GM23338 (cell line): Measurements from ENCODE around the gene KLHL33. TPM values are rescaled to one million over a fixed set of nuclear protein-coding genes. Genes with fewer than 3 reads are reported as not detected.

Source experiments
- ATAC-seq: fragments of 200-7000 bp; cut with Tn5 transposase; 3 replicates; pipeline ENCODE4 v1.9.1; 2020
- DNase-seq: peaks from one replicate; pipeline ENCODE4 v3.0.0-alpha.2; 2015; ENCODE audit warnings: low spot score
- H2AFZ ChIP-seq: fragments of 200-600 bp; sonication (generic); 2 replicates; pipeline ENCODE4 v1.8.0; 2016; ENCODE audit warnings: antibody characterized with exemption, mild to moderate bottlenecking, moderate library complexity
- H3F3A ChIP-seq: fragments of 200-600 bp; sonication (generic); replicated peaks from 2 replicates; pipeline ENCODE4 v1.8.0; 2017; ENCODE audit warnings: antibody characterized with exemption, mixed run types, low read depth
- H3K27ac ChIP-seq: fragments of 200-600 bp; sonication (generic); 2 replicates; pipeline ENCODE4 v1.6.1; 2016; ENCODE audit warnings: low read depth
- H3K27me3 ChIP-seq: fragments of 200-600 bp; sonication (generic); 2 replicates; pipeline ENCODE4 v1.8.0; 2016; ENCODE audit warnings: mild to moderate bottlenecking, mixed run types, moderate library complexity; ENCODE audit not compliant: insufficient read depth
- H3K36me3 ChIP-seq: fragments of 200-600 bp; sonication (generic); 2 replicates; pipeline ENCODE4 v1.8.0; 2016; ENCODE audit warnings: mild to moderate bottlenecking; ENCODE audit not compliant: insufficient read depth
- H3K4me1 ChIP-seq: fragments of 200-600 bp; sonication (generic); 2 replicates; pipeline ENCODE4 v1.8.0; 2016; ENCODE audit warnings: mild to moderate bottlenecking, moderate library complexity; ENCODE audit not compliant: insufficient read depth
- H3K4me2 ChIP-seq: fragments of 200-600 bp; sonication (generic); 2 replicates; pipeline ENCODE4 v1.7.1; 2017; ENCODE audit warnings: mixed run types
- H3K4me3 ChIP-seq: fragments of 200-600 bp; sonication (generic); 2 replicates; pipeline ENCODE4 v1.6.1; 2016; ENCODE audit warnings: mixed run types
- H3K79me2 ChIP-seq: fragments of 200-600 bp; sonication (generic); replicated peaks from 2 replicates; pipeline ENCODE4 v1.8.0; 2017; ENCODE audit warnings: mild to moderate bottlenecking; ENCODE audit not compliant: insufficient read depth
- H3K9me2 ChIP-seq: fragments of 200-600 bp; sonication (generic); 2 replicates; pipeline ENCODE4 v1.8.0; 2017; ENCODE audit not compliant: insufficient read depth
- H4K20me1 ChIP-seq: fragments of 200-600 bp; sonication (generic); replicated peaks from 2 replicates; pipeline ENCODE4 v1.8.0; 2017; ENCODE audit warnings: mild to moderate bottlenecking; ENCODE audit not compliant: insufficient read depth
- H3K27ac Mint-ChIP-seq: 2 replicates; pipeline ENCODE4 v1.8.0; 2020; ENCODE audit warnings: inconsistent platforms, mild to moderate bottlenecking, moderate library complexity, mixed read lengths
- H3K27me3 Mint-ChIP-seq: 3 replicates; pipeline ENCODE4 v1.8.0; 2022; ENCODE audit warnings: low read depth, mild to moderate bottlenecking, moderate library complexity, mixed read lengths, inconsistent platforms; ENCODE audit not compliant: insufficient read depth, poor library complexity
- H3K36me3 Mint-ChIP-seq: 3 replicates; pipeline ENCODE4 v1.8.0; 2021; ENCODE audit warnings: low read depth, mild to moderate bottlenecking, inconsistent platforms, moderate library complexity, mixed read lengths
- H3K4me1 Mint-ChIP-seq: 3 replicates; pipeline ENCODE4 v1.8.0; 2020; ENCODE audit warnings: mild to moderate bottlenecking, inconsistent platforms, mixed read lengths
- H3K4me3 Mint-ChIP-seq: 3 replicates; pipeline ENCODE4 v1.8.0; 2021; ENCODE audit warnings: moderate library complexity, mild to moderate bottlenecking, inconsistent platforms, mixed read lengths
- H3K9me3 Mint-ChIP-seq: 3 replicates; pipeline ENCODE4 v1.8.0; 2020; ENCODE audit warnings: moderate library complexity, mild to moderate bottlenecking, inconsistent platforms, mixed read lengths
- CREB1 ChIP-seq: fragments of 250-450 bp; sonication (Bioruptor Pico); IDR thresholded peaks from 2 replicates; pipeline ENCODE4 v1.5.0; 2020; ENCODE audit warnings: low read depth, mild to moderate bottlenecking, moderate library complexity
- EZH2 ChIP-seq: fragments of 200-600 bp; sonication (generic); IDR thresholded peaks from one replicate; pipeline ENCODE4 v1.8.0; 2017; ENCODE audit warnings: antibody characterized with exemption, mild to moderate bottlenecking, low read depth; ENCODE audit not compliant: unreplicated experiment
- EZH2phosphoT487 ChIP-seq: fragments of 200-600 bp; sonication (generic); IDR thresholded peaks from one replicate; pipeline ENCODE4 v1.8.1; 2018; ENCODE audit warnings: antibody characterized with exemption; ENCODE audit not compliant: unreplicated experiment
- NANOG ChIP-seq: IDR thresholded peaks from 2 replicates; pipeline ENCODE4 v1.6.1; 2016; ENCODE audit warnings: antibody characterized with exemption, borderline replicate concordance
- POLR2AphosphoS5 ChIP-seq: IDR thresholded peaks from 2 replicates; pipeline ENCODE4 v1.6.1; 2016; ENCODE audit warnings: antibody characterized with exemption, low read depth
- STAT1 ChIP-seq: IDR thresholded peaks from one replicate; pipeline ENCODE4 v1.6.1; 2016; ENCODE audit warnings: antibody characterized with exemption; ENCODE audit not compliant: unreplicated experiment
- ZNF114 ChIP-seq: fragments of 250-450 bp; sonication (Bioruptor Pico); IDR thresholded peaks from 2 replicates; pipeline ENCODE4 v1.5.0; 2020; ENCODE audit warnings: mild to moderate bottlenecking, moderate library complexity
- ZNF331 ChIP-seq: fragments of 250-450 bp; sonication (Bioruptor Pico); IDR thresholded peaks from 2 replicates; pipeline ENCODE4 v1.5.0; 2020; ENCODE audit warnings: low read depth, mild to moderate bottlenecking, moderate library complexity
- polyA plus RNA-seq: library from polyadenylated mRNA; unstranded; fragments of >200 nt; fragmentation: Nextera tagmentation; extraction: Ambion mirVana; gene quantifications from 2 replicates; pipeline ENCODE4 v1.2.1, GENCODE V29; 2016
- total RNA-seq: library from RNA; depleted of rRNA; stranded (reverse); fragments of >200 nt; shearing (Covaris generic); gene quantifications from 2 replicates; pipeline ENCODE4 v1.2.3, GENCODE V29; 2014
- TF ChIP-seq, protein P1 (sequence below): IDR thresholded peaks from one replicate; pipeline ENCODE4 v1.6.1; 2018; ENCODE audit warnings: antibody characterized with exemption; ENCODE audit not compliant: unreplicated experiment
- TF ChIP-seq, protein P2 (sequence below): fragments of 250-450 bp; sonication (Bioruptor Pico); IDR thresholded peaks from 2 replicates; pipeline ENCODE4 v1.5.0; 2020; ENCODE audit warnings: mild to moderate bottlenecking, moderate library complexity
- TF ChIP-seq, protein P3 (sequence below): IDR thresholded peaks from 2 replicates; pipeline ENCODE4 v1.6.1; 2016; ENCODE audit warnings: antibody characterized with exemption

KLHL33 gene
- total and polyA plus RNA-seq, 2 experiments from 2014 or later: 0.15 to 0.35 TPM

DNA sequence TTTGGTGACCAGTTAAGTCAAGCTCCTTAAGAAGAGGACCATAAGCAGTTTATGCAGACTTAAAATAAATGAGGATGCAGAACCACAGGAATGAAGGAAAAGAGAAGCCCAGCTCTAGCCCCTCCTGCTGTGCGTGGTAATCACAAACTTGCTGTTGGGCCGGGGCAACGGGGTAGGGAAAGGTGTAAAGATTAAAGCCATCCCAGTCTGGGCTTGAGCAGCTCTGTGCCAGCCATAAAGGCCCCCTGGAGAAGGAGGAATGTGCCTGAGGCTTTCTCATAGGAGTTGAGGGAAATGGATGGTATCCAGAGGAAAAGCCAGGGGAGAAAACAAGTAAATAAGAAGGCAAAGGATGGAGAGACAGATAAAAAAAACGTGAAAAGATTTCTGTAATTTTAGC is 47.8 kb downstream of the KLHL33 start (continued):
- TF ChIP-seq, protein P1, sequence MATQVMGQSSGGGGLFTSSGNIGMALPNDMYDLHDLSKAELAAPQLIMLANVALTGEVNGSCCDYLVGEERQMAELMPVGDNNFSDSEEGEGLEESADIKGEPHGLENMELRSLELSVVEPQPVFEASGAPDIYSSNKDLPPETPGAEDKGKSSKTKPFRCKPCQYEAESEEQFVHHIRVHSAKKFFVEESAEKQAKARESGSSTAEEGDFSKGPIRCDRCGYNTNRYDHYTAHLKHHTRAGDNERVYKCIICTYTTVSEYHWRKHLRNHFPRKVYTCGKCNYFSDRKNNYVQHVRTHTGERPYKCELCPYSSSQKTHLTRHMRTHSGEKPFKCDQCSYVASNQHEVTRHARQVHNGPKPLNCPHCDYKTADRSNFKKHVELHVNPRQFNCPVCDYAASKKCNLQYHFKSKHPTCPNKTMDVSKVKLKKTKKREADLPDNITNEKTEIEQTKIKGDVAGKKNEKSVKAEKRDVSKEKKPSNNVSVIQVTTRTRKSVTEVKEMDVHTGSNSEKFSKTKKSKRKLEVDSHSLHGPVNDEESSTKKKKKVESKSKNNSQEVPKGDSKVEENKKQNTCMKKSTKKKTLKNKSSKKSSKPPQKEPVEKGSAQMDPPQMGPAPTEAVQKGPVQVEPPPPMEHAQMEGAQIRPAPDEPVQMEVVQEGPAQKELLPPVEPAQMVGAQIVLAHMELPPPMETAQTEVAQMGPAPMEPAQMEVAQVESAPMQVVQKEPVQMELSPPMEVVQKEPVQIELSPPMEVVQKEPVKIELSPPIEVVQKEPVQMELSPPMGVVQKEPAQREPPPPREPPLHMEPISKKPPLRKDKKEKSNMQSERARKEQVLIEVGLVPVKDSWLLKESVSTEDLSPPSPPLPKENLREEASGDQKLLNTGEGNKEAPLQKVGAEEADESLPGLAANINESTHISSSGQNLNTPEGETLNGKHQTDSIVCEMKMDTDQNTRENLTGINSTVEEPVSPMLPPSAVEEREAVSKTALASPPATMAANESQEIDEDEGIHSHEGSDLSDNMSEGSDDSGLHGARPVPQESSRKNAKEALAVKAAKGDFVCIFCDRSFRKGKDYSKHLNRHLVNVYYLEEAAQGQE: no peak
- TF ChIP-seq POLR2AphosphoS5 (no peak), EZH2 (no peak), NANOG (no peak), EZH2phosphoT487 (no peak)

DNA sequence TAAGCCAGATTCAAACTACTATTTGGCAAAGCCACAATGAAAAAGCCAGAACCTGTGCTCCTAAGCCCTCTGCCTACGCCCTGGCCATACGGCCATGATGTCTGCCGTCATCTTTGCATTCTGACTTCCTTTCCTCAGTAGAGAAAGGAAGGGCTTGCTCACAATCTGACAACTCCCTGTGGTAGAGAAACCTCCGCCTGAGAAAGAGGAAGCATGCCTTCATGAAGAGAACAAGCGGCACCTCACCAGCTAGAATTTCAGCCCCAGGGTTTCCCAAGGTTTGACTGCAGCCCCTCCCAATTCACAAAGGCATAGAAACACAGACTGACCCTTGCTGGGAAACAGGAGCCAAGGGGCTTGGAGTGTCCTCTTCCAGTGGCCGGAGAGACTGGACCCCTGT is 48.4 kb downstream of the KLHL33 start:
- H3K27me3 ChIP-seq: no peaks in the 10 kb centered on the region
- H3K9me2 ChIP-seq: no peaks in the 10 kb centered on the region
- Mint-ChIP-seq H3K36me3 (peaks cover 54% of the 10 kb centered on the region), H3K27me3 (peaks cover 11% of the 10 kb centered on the region), H3K4me3 (no peak overlapping the region), H3K27ac (no peak overlapping the region; the same call in 1 of the 2 replicates), H3K9me3 (no peaks in the 10 kb centered on the region; the same call in 2 of the 3 replicates), H3K4me1 (peaks cover 6% of the 10 kb centered on the region; the same call in 2 of the 3 replicates)
- H2AFZ ChIP-seq: no peak overlapping the region
- H3K36me3 ChIP-seq: 0 out of 2 replicates have a peak, but pooled peaks cover 3% of the 10 kb centered on the region
- H3K27ac ChIP-seq: no peak overlapping the region; the same call in 1 of the 2 replicates
- no peak overlapping the region for H3K4me3 ChIP-seq
- DNase-seq: no peak
- no peaks in the 10 kb centered on the region for H3K79me2 ChIP-seq
- no peak for ATAC-seq
- H4K20me1 ChIP-seq: no peaks in the 10 kb centered on the region
- H3F3A ChIP-seq: no peaks in the 10 kb centered on the region
- H3K4me1 ChIP-seq: no peaks in the 10 kb centered on the region
- H3K4me2 ChIP-seq: no peak overlapping the region
- TF ChIP-seq STAT1 (no peak), POLR2AphosphoS5 (no peak), EZH2phosphoT487 (no peak), EZH2 (no peak), ZNF114 (CRISPR knock-in tag) (no peak), ZNF331 (CRISPR knock-in tag) (no peak), CREB1 (CRISPR knock-in tag) (no peak)
- TF ChIP-seq, protein P2, sequence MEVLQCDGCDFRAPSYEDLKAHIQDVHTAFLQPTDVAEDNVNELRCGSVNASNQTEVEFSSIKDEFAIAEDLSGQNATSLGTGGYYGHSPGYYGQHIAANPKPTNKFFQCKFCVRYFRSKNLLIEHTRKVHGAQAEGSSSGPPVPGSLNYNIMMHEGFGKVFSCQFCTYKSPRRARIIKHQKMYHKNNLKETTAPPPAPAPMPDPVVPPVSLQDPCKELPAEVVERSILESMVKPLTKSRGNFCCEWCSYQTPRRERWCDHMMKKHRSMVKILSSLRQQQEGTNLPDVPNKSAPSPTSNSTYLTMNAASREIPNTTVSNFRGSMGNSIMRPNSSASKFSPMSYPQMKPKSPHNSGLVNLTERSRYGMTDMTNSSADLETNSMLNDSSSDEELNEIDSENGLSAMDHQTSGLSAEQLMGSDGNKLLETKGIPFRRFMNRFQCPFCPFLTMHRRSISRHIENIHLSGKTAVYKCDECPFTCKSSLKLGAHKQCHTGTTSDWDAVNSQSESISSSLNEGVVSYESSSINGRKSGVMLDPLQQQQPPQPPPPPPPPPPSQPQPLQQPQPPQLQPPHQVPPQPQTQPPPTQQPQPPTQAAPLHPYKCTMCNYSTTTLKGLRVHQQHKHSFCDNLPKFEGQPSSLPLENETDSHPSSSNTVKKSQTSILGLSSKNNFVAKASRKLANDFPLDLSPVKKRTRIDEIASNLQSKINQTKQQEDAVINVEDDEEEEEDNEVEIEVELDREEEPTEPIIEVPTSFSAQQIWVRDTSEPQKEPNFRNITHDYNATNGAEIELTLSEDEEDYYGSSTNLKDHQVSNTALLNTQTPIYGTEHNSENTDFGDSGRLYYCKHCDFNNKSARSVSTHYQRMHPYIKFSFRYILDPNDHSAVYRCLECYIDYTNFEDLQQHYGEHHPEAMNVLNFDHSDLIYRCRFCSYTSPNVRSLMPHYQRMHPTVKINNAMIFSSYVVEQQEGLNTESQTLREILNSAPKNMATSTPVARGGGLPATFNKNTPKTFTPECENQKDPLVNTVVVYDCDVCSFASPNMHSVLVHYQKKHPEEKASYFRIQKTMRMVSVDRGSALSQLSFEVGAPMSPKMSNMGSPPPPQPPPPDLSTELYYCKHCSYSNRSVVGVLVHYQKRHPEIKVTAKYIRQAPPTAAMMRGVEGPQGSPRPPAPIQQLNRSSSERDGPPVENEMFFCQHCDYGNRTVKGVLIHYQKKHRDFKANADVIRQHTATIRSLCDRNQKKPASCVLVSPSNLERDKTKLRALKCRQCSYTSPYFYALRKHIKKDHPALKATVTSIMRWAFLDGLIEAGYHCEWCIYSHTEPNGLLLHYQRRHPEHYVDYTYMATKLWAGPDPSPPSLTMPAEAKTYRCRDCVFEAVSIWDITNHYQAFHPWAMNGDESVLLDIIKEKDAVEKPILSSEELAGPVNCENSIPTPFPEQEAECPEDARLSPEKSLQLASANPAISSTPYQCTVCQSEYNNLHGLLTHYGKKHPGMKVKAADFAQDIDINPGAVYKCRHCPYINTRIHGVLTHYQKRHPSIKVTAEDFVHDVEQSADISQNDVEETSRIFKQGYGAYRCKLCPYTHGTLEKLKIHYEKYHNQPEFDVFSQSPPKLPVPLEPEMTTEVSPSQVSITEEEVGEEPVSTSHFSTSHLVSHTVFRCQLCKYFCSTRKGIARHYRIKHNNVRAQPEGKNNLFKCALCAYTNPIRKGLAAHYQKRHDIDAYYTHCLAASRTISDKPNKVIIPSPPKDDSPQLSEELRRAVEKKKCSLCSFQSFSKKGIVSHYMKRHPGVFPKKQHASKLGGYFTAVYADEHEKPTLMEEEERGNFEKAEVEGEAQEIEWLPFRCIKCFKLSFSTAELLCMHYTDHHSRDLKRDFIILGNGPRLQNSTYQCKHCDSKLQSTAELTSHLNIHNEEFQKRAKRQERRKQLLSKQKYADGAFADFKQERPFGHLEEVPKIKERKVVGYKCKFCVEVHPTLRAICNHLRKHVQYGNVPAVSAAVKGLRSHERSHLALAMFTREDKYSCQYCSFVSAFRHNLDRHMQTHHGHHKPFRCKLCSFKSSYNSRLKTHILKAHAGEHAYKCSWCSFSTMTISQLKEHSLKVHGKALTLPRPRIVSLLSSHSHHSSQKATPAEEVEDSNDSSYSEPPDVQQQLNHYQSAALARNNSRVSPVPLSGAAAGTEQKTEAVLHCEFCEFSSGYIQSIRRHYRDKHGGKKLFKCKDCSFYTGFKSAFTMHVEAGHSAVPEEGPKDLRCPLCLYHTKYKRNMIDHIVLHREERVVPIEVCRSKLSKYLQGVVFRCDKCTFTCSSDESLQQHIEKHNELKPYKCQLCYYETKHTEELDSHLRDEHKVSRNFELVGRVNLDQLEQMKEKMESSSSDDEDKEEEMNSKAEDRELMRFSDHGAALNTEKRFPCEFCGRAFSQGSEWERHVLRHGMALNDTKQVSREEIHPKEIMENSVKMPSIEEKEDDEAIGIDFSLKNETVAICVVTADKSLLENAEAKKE: no peak
- TF ChIP-seq, protein P3, sequence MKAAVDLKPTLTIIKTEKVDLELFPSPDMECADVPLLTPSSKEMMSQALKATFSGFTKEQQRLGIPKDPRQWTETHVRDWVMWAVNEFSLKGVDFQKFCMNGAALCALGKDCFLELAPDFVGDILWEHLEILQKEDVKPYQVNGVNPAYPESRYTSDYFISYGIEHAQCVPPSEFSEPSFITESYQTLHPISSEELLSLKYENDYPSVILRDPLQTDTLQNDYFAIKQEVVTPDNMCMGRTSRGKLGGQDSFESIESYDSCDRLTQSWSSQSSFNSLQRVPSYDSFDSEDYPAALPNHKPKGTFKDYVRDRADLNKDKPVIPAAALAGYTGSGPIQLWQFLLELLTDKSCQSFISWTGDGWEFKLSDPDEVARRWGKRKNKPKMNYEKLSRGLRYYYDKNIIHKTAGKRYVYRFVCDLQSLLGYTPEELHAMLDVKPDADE: no peak
- TF ChIP-seq, protein P1: no peak
